Measurements from ENCODE around the gene USP53.
"Not testable (repeated sequence)": the region's sequence is repeated elsewhere in the genome, so short reads cannot be mapped to it uniquely, and the experiment has no call there.

Gene USP53

GRCh38 chr4:119212234-119212963 is at the start of gene USP53:
Gene USP53 (plus strand): TSS chr4:119212713. CDS start chr4:119239760, 27,047 bp downstream.
- no peaks in the 10 kb centered on the region for H3K27me3 ChIP-seq (replicated peaks)
- H3K27ac ChIP-seq, result peak within 1 kb of the TSS; percentile 87
- H3K4me3 ChIP-seq (ENCODE audit: low read depth, low read length), result peak within 1 kb of the TSS; percentile 85
- in situ Hi-C loops (cut with HindIII; ENCODE audit: low pct_ligation_motif_present, low sequenced_read_pairs), result no loop called here
- no peaks in the 10 kb centered on the region for H3K36me3 ChIP-seq (replicated peaks)
- TF ChIP-seq CTCF (IDR thresholded peaks at IDR 0.05; ENCODE audit: low read depth, low read length, missing control alignments), result no peak
- peak; percentile 99 for DNase-seq

GRCh38 chr4:119165767-119166166 is 46.7 kb upstream of the USP53 start:
- H3K27ac ChIP-seq, result no peak overlapping the region
- no peaks in the 10 kb centered on the region for H3K36me3 ChIP-seq (replicated peaks)
- in situ Hi-C loops (cut with HindIII; ENCODE audit: low pct_ligation_motif_present, low sequenced_read_pairs), result no loop called here
- no peak overlapping the region for H3K4me3 ChIP-seq (ENCODE audit: low read depth, low read length)
- no peak for TF ChIP-seq CTCF (IDR thresholded peaks at IDR 0.05; ENCODE audit: low read depth, low read length, missing control alignments)
- no peaks in the 10 kb centered on the region for H3K27me3 ChIP-seq (replicated peaks)
- no peak for DNase-seq

GRCh38 chr4:119170195-119170594 is 42.3 kb upstream of the USP53 start:
- Histone ChIP-seq H3K4me3 (ENCODE audit: low read depth, low read length) (no peak overlapping the region), H3K27ac (no peak overlapping the region), H3K27me3 (replicated peaks) (no peaks in the 10 kb centered on the region), H3K36me3 (replicated peaks) (no peaks in the 10 kb centered on the region)
- peak; percentile 30 for TF ChIP-seq CTCF (IDR thresholded peaks at IDR 0.05; ENCODE audit: low read depth, low read length, missing control alignments)
- in situ Hi-C loops (cut with HindIII; ENCODE audit: low pct_ligation_motif_present, low sequenced_read_pairs), result no loop called here
- no peak for DNase-seq

- in situ Hi-C loops (cut with HindIII; ENCODE audit: low pct_ligation_motif_present, low sequenced_read_pairs), result no loop called here
- H3K27me3 ChIP-seq (replicated peaks), result no peaks in the 10 kb centered on the region
- no peak for DNase-seq
- no peak overlapping the region for H3K27ac ChIP-seq
- H3K4me3 ChIP-seq (ENCODE audit: low read depth, low read length), result no peak overlapping the region
- no peak for TF ChIP-seq CTCF (IDR thresholded peaks at IDR 0.05; ENCODE audit: low read depth, low read length, missing control alignments)
- H3K36me3 ChIP-seq (replicated peaks), result no peaks in the 10 kb centered on the region
Observed at GRCh38 chr4:119172223-119172622, 40.3 kb upstream of the USP53 start.

- H3K4me3 ChIP-seq (ENCODE audit: low read depth, low read length); H3K27ac ChIP-seq; H3K27me3 ChIP-seq (replicated peaks); in situ Hi-C loops (cut with HindIII; ENCODE audit: low pct_ligation_motif_present, low sequenced_read_pairs); DNase-seq; H3K36me3 ChIP-seq (replicated peaks): not testable (repeated sequence)
Observed at GRCh38 chr4:119173729-119174361, 38.7 kb upstream of the USP53 start.

GRCh38 chr4:119179011-119179410 is 33.5 kb upstream of the USP53 start:
- H3K27me3 ChIP-seq (replicated peaks), result no peaks in the 10 kb centered on the region
- in situ Hi-C loops (cut with HindIII; ENCODE audit: low pct_ligation_motif_present, low sequenced_read_pairs), result no loop called here
- no peak overlapping the region for H3K27ac ChIP-seq
- no peak for DNase-seq
- TF ChIP-seq CTCF (IDR thresholded peaks at IDR 0.05; ENCODE audit: low read depth, low read length, missing control alignments), result no peak
- H3K4me3 ChIP-seq (ENCODE audit: low read depth, low read length), result no peak overlapping the region
- H3K36me3 ChIP-seq (replicated peaks), result no peaks in the 10 kb centered on the region

All from brain microvascular endothelial cell (primary cell).